Rectal smooth muscle tissue (tissue), 1 donor: ENCODE measurements around the gene GRIN3A.
"Not testable (repeated sequence)": the region's sequence is repeated elsewhere in the genome, so short reads cannot be mapped to it uniquely, and the experiment has no call there.

ENCODE experiments used
- H3K27ac ChIP-seq: one replicate; pipeline ENCODE4 v1.7.0; 2013; ENCODE audit warnings: low read depth, low read length, inconsistent platforms
- H3K27me3 ChIP-seq: one replicate; pipeline ENCODE4 v1.7.0; 2013; ENCODE audit warnings: low read length; ENCODE audit not compliant: control insufficient read depth, insufficient read depth
- H3K36me3 ChIP-seq: one replicate; pipeline ENCODE4 v1.7.0; 2013; ENCODE audit warnings: low read length; ENCODE audit not compliant: control insufficient read depth, insufficient read depth
- H3K4me1 ChIP-seq: one replicate; pipeline ENCODE4 v1.7.0; 2013; ENCODE audit warnings: low read length; ENCODE audit not compliant: control insufficient read depth, insufficient read depth
- H3K4me3 ChIP-seq: one replicate; pipeline ENCODE4 v1.7.0; 2013; ENCODE audit warnings: low read length
- H3K9ac ChIP-seq: one replicate; pipeline ENCODE4 v1.7.0; 2013; ENCODE audit warnings: low read length

GRIN3A gene

GRCh38 chr9:101618698-101619097, 119.7 kb downstream of the GRIN3A start:
- H3K4me1 ChIP-seq, result no peaks in the 10 kb centered on the region
- no peaks in the 10 kb centered on the region for H3K36me3 ChIP-seq
- H3K27ac ChIP-seq, result no peak overlapping the region
- no peaks in the 10 kb centered on the region for H3K27me3 ChIP-seq
- no peak overlapping the region for H3K9ac ChIP-seq
- no peak overlapping the region for H3K4me3 ChIP-seq

GRCh38 chr9:101605547-101605946, 132.9 kb downstream of the GRIN3A start:
- Histone ChIP-seq H3K4me3 (no peak overlapping the region), H3K4me1 (peaks cover 2% of the 10 kb centered on the region), H3K9ac (no peak overlapping the region), H3K27ac (no peak overlapping the region), H3K27me3 (no peaks in the 10 kb centered on the region), H3K36me3 (no peaks in the 10 kb centered on the region)

- H3K36me3 ChIP-seq, result no peaks in the 10 kb centered on the region
- H3K27me3 ChIP-seq, result no peaks in the 10 kb centered on the region
- no peak overlapping the region for H3K27ac ChIP-seq
- no peak overlapping the region for H3K4me3 ChIP-seq
- H3K9ac ChIP-seq, result no peak overlapping the region
- peaks cover 2% of the 10 kb centered on the region for H3K4me1 ChIP-seq
These were observed 134.2 kb downstream of the GRIN3A start for GRCh38 chr9:101604296-101604695.

GRCh38 chr9:101601904-101602765, 136.3 kb downstream of the GRIN3A start:
- no peak overlapping the region for H3K9ac ChIP-seq
- H3K4me3 ChIP-seq, result no peak overlapping the region
- H3K4me1 ChIP-seq, result peaks cover 2% of the 10 kb centered on the region
- H3K36me3 ChIP-seq, result no peaks in the 10 kb centered on the region
- H3K27ac ChIP-seq, result no peak overlapping the region
- no peaks in the 10 kb centered on the region for H3K27me3 ChIP-seq

- H3K27ac ChIP-seq, result no peak within 1 kb of the TSS
- no peaks in the 10 kb centered on the region for H3K27me3 ChIP-seq
- no peak within 1 kb of the TSS for H3K9ac ChIP-seq
- H3K4me1 ChIP-seq, result no peaks in the 10 kb centered on the region
- H3K4me3 ChIP-seq, result no peak within 1 kb of the TSS
- no peaks in the 10 kb centered on the region for H3K36me3 ChIP-seq
These were observed 143.7 kb downstream of the GRIN3A start, which contains the start of gene PPP3R2 for GRCh38 chr9:101594796-101595195. Gene PPP3R2 (minus strand): TSS chr9:101594969. CDS start chr9:101594921, 48 bp downstream.

GRCh38 chr9:101593345-101593744, 145.1 kb downstream of the GRIN3A start:
- Histone ChIP-seq H3K4me3 (no peak overlapping the region), H3K27ac (no peak overlapping the region), H3K36me3 (no peaks in the 10 kb centered on the region), H3K27me3 (no peaks in the 10 kb centered on the region), H3K4me1 (no peaks in the 10 kb centered on the region), H3K9ac (no peak overlapping the region)

GRCh38 chr9:101592788-101593187, 145.7 kb downstream of the GRIN3A start:
- Histone ChIP-seq H3K27ac (no peak overlapping the region), H3K4me1 (no peaks in the 10 kb centered on the region)

GRCh38 chr9:101591787-101592446, 146.5 kb downstream of the GRIN3A start:
- Histone ChIP-seq H3K4me1 (no peaks in the 10 kb centered on the region), H3K9ac (no peak overlapping the region), H3K4me3 (no peak overlapping the region), H3K27me3 (no peaks in the 10 kb centered on the region), H3K27ac (no peak overlapping the region), H3K36me3 (no peaks in the 10 kb centered on the region)

More at GRCh38 chr9:101592788-101593187, 145.7 kb downstream of the GRIN3A start:
- Histone ChIP-seq H3K4me3 (no peak overlapping the region), H3K36me3 (no peaks in the 10 kb centered on the region), H3K27me3 (no peaks in the 10 kb centered on the region), H3K9ac (no peak overlapping the region)

- no peak overlapping the region for H3K27ac ChIP-seq
- no peak overlapping the region for H3K9ac ChIP-seq
- no peaks in the 10 kb centered on the region for H3K36me3 ChIP-seq
- H3K4me3 ChIP-seq, result no peak overlapping the region
- H3K27me3 ChIP-seq, result no peaks in the 10 kb centered on the region
- no peaks in the 10 kb centered on the region for H3K4me1 ChIP-seq
These were observed 147.5 kb downstream of the GRIN3A start for GRCh38 chr9:101590901-101591300.

GRCh38 chr9:101590074-101590473, 148.4 kb downstream of the GRIN3A start:
- H3K4me1 ChIP-seq, H3K4me3 ChIP-seq, H3K9ac ChIP-seq, H3K27me3 ChIP-seq, H3K36me3 ChIP-seq, H3K27ac ChIP-seq: not testable (repeated sequence)

- Histone ChIP-seq H3K36me3 (no peaks in the 10 kb centered on the region), H3K4me3 (no peak overlapping the region), H3K4me1 (no peaks in the 10 kb centered on the region), H3K27me3 (no peaks in the 10 kb centered on the region), H3K27ac (no peak overlapping the region), H3K9ac (no peak overlapping the region)
These were observed 151.0 kb downstream of the GRIN3A start for GRCh38 chr9:101587332-101588043.

- Histone ChIP-seq H3K9ac (no peak overlapping the region), H3K4me3 (no peak overlapping the region), H3K27me3 (no peaks in the 10 kb centered on the region), H3K27ac (no peak overlapping the region), H3K36me3 (no peaks in the 10 kb centered on the region), H3K4me1 (no peaks in the 10 kb centered on the region)
These were observed 151.8 kb downstream of the GRIN3A start for GRCh38 chr9:101586651-101587050.
